Uterus (tissue), 4 donors: ENCODE measurements around the gene FGR. TPM values are rescaled to one million over a fixed set of nuclear protein-coding genes. Genes with fewer than 3 reads are reported as not detected.

Experiments
- DNase-seq, 2 donors: peaks; one replicate each; pipeline ENCODE4 v3.0.0-alpha.2; 2019 to 2020
- H3K27ac ChIP-seq, 2 donors: fragments of 200-600 bp; sonication (generic); 1 replicate in 1 of 2; 2 replicates in 1 of 2; pipeline ENCODE4 v1.5.1; 2016 to 2018
- H3K27me3 ChIP-seq, 2 donors: fragments of 200-600 bp; sonication (generic); one replicate each; pipeline ENCODE4 v1.5.1; 2018 to 2019; ENCODE audit warnings: control low read depth in 1 of 2
- H3K36me3 ChIP-seq, 2 donors: fragments of 200-600 bp; sonication (generic); one replicate each; pipeline ENCODE4 v1.5.1; 2019; ENCODE audit warnings: control low read depth in 1 of 2
- H3K4me1 ChIP-seq, 2 donors: fragments of 200-600 bp; sonication (generic); one replicate each; pipeline ENCODE4 v1.5.1; 2018 to 2019; ENCODE audit warnings: control low read depth in 1 of 2
- H3K4me3 ChIP-seq, 2 donors: fragments of 200-600 bp; sonication (generic); 1 replicate in 1 of 2; 2 replicates in 1 of 2; pipeline ENCODE4 v1.5.1; 2018 to 2019; ENCODE audit warnings: mild to moderate bottlenecking in 1 of 2
- H3K9me3 ChIP-seq, 2 donors: fragments of 200-600 bp; sonication (generic); one replicate each; pipeline ENCODE4 v1.5.1; 2019; ENCODE audit warnings: control low read depth in 1 of 2
- POLR2A ChIP-seq, 2 donors: fragments of 450-650 bp; IDR thresholded peaks; one replicate each; pipeline ENCODE4 v1.6.1; 2016; ENCODE audit warnings: antibody characterized with exemption in 2 of 2, mild to moderate bottlenecking in 1 of 2, moderate library complexity in 1 of 2
- intact Hi-C: fragments of 100-400 bp; cut with DNase I; formaldehyde crosslinking; loops from one replicate; pipeline ENCODE4 v1.15.1; 2023; ENCODE audit warnings: low total_unique reads
- total RNA-seq, 4 donors: library from RNA; depleted of rRNA in 3 of 4; stranded (reverse); fragments of >200 nt in 3 of 4; gene quantifications; one replicate each; pipeline versions ENCODE4 v1.1.0 to v1.2.4, GENCODE V29; 2014 to 2023
- TF ChIP-seq, protein P1 (sequence below), 4 experiments: fragments of 200-600 bp in 2 of 4; fragments of 450-650 bp in 2 of 4; sonication (generic) in 2 of 4; IDR thresholded peaks; one replicate each; pipeline ENCODE4 v1.5.1; 2016 to 2019; ENCODE audit warnings: antibody characterized with exemption in 4 of 4, mild to moderate bottlenecking in 2 of 4, moderate library complexity in 1 of 4
- donor health status: DM: yes; HTN: yes; CAD: no.

FGR gene
- total RNA-seq, 4 donors from 2014 or later, result 3.0 to 35.9 (median 18.8) TPM

DNA sequence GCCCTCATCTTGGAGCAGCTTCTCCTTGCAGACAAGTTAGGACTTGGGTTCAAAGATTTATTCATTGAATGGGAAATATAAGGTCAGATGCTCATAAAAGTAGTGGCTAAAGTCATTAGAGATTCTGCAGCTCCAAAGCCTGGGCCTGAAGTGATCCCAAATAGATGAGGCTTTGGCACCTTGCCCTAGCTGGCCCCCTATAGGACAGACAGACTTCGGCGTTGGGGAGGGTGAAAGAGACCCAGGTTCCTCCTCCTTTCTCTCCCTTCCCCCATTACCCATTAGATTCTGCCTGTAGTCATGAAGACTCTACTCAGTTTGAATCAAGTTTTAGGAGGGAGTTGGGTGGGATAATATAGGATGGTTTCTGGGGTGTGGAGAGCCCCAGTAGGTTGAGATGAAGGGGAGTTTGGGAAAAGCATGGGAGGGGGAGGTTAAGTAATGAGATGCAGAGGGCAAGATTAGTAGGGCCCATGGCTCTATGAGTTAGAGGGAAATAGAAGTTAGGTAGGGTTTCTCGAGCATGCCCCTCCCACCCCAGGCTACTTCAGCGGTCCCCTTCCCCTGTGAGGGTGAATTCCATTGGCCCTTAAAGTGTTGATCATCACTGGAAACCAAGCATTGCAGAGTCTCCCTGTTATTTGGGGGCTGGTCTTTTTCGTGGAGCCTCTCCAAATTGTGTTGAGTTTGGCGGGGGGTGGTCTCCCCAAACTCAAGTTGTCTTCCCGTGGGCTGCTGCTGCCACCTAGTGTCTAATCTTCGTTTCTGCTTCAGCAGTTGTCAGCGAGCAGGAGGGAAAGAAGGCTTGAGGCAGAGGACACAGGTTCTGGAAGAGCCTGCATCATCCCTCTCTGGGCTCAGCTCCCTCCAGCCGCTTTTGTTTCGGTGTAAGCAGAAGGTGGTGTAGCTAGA is 28.9 kb downstream of the FGR start:
- intact Hi-C loops, result loop anchor here (5.0 to 10.0 kb wide), 4 partner anchors 49 to 204 kb away; no protein-coding TSS in a partner anchor
- no peak overlapping the region for H3K4me3 ChIP-seq
- H3K27ac ChIP-seq, result no peak overlapping the region
- H3K36me3 ChIP-seq, result no peaks in the 10 kb centered on the region
- TF ChIP-seq, protein P1, sequence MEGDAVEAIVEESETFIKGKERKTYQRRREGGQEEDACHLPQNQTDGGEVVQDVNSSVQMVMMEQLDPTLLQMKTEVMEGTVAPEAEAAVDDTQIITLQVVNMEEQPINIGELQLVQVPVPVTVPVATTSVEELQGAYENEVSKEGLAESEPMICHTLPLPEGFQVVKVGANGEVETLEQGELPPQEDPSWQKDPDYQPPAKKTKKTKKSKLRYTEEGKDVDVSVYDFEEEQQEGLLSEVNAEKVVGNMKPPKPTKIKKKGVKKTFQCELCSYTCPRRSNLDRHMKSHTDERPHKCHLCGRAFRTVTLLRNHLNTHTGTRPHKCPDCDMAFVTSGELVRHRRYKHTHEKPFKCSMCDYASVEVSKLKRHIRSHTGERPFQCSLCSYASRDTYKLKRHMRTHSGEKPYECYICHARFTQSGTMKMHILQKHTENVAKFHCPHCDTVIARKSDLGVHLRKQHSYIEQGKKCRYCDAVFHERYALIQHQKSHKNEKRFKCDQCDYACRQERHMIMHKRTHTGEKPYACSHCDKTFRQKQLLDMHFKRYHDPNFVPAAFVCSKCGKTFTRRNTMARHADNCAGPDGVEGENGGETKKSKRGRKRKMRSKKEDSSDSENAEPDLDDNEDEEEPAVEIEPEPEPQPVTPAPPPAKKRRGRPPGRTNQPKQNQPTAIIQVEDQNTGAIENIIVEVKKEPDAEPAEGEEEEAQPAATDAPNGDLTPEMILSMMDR (IDR thresholded peaks at IDR 0.05), result peak; percentile 90 to 97 (median 92)
- TF ChIP-seq POLR2A (IDR thresholded peaks at IDR 0.05), result no peak
- H3K4me1 ChIP-seq, result no peaks in the 10 kb centered on the region
- DNase-seq, result peak; percentile 65 to 66
- H3K27me3 ChIP-seq, result no peaks in the 10 kb centered on the region
- no peaks in the 10 kb centered on the region for H3K9me3 ChIP-seq

DNA sequence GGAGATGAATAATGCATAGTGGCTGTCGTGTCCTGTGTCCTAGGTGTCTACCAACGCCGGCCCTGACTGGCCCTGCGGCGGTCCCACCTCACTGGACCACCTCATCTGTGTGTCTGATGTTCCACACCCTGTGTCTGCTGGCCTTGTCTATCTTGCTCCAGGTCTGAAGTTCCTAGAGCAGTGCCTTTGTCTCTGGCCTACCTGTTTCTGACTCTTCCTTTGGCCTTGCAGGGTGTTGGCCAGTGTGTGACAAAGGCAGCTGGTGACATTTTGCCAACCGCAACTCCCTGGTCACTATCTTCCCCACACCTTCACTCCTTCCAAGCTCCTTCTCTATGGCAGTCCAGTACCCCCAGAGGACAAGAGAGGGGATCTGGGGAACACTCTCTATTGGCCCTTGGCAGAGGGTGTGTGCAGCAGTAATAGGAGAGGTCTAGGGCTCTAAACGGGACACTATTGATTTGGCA is 29.7 kb downstream of the FGR start:
- peaks cover 0 to 1% of the 10 kb centered on the region in 2 donors for H3K4me1 ChIP-seq
- no peaks in the 10 kb centered on the region for H3K27me3 ChIP-seq
- no peak overlapping the region for H3K27ac ChIP-seq
- H3K9me3 ChIP-seq, result no peaks in the 10 kb centered on the region
- TF ChIP-seq POLR2A (IDR thresholded peaks at IDR 0.05), result no peak
- TF ChIP-seq, protein P1 (IDR thresholded peaks at IDR 0.05), result no peak
- no peak for DNase-seq
- H3K4me3 ChIP-seq, result no peak overlapping the region
- intact Hi-C loops, result loop anchor here (5.0 to 10.0 kb wide), 4 partner anchors 48 to 203 kb away; no protein-coding TSS in a partner anchor
- H3K36me3 ChIP-seq, result no peaks in the 10 kb centered on the region

DNA sequence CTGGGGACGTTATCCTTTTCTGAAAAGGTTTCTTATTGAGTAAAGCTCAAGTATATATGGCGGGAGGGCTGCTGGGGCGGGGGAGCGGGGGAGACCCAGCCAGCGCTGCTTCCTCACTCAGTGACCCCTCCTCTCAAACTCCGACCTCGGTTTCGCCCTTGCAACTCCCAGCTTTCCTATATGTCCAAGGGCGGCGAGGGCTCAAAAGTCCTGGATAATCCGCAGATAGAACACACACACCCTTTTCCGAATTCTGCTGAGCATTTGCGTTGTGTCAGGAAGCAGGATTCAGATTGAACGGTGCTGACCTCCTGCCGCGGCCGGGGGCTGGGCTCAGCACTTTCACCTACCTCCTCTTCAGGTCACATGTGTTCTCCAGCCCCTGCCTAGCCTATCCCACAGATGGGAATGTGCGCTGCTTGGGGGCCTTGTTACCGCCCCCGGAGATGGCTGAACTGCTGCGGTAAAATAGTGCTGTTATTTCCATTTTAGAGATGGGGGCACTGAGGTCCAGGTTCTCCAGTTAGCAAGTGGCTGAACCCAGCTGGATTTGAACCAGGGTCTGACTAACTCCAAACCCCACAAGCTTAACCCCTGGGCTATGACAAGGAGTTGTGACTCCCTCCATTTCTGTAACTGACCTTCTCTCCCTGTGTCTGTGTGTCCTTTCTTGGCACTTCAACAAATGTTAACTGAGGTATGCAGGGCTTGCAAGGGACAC is 30.2 kb downstream of the FGR start:
- H3K9me3 ChIP-seq, result no peaks in the 10 kb centered on the region
- no peaks in the 10 kb centered on the region for H3K36me3 ChIP-seq
- intact Hi-C loops, result loop anchor here (5.0 to 10.0 kb wide), 5 partner anchors 37 to 202 kb away; no protein-coding TSS in a partner anchor
- H3K27me3 ChIP-seq, result no peaks in the 10 kb centered on the region
- H3K27ac ChIP-seq, result peak overlapping the region; percentile 92 to 99
- TF ChIP-seq, protein P1 (IDR thresholded peaks at IDR 0.05), result no peak
- TF ChIP-seq POLR2A (IDR thresholded peaks at IDR 0.05), result no peak
- H3K4me1 ChIP-seq, result peaks cover 0 to 7% of the 10 kb centered on the region in 2 donors
- peak overlapping the region; percentile 63 to 91 for H3K4me3 ChIP-seq
- no peak for DNase-seq

DNA sequence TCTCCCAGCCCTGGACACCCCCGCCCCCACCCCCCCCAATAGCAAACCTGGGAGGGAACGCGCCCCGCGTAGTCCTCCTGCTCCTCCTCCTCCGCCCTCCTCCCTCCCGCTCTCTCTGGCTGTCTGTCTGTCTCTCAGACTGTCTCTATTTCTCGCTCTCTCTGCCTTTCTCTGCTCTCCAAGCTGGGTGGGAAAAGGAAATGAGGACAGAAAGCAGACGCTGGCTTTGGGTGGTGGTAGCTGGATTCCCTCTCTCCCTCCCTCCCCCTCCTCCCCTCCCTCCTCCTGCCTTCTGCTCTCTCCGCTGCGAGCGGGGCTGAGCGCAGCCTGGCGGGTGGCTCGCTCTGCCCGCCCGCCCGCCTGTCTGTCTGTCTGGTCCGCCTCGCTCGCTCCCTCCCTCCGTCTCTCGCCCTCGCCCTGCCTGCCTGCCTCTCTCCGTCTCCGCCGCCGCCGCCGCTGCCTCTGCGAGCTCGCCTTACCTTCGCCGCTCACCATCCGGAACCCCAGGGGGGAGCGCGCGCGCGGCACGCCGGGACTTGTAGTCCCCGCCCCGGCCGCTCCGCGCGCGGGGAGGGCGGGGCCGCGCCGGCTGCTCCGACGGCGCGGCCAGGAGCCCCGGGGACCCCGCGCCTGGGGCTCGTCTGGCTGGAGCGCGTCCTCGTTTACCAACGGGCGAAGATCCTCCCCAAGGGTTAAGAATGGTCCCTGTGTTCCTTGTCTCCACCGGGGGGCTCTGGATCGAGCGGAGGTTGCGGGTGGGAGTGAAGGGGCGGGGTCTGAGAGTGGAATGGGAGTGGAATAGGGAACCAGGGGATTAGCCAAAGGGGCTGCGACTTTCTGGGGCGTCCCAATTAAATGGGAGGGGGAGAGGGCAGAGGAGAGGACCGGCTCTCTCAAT is 31.1 kb downstream of the FGR start, which contains the start of gene AHDC1:
TSS of gene AHDC1 (minus strand) at position 464 of the 898 bp plus-strand sequence. CDS start 52,029 bp downstream, outside the sequence.
- H3K27me3 ChIP-seq, result no peaks in the 10 kb centered on the region
- no peaks in the 10 kb centered on the region for H3K36me3 ChIP-seq
- DNase-seq, result peak; percentile 91 to 93
- intact Hi-C loops, result loop anchor here (5.0 to 10.0 kb wide), 3 partner anchors 37 to 79 kb away; no protein-coding TSS in a partner anchor
- H3K4me1 ChIP-seq, result peaks cover 0 to 14% of the 10 kb centered on the region in 2 donors
- peak within 1 kb of the TSS; percentile 63 to 91 for H3K4me3 ChIP-seq
- TF ChIP-seq, protein P1 (IDR thresholded peaks at IDR 0.05), result peak in 3 of 4 experiments; percentile 10 to 62 (median 48)
- TF ChIP-seq POLR2A (IDR thresholded peaks at IDR 0.05), result peak; percentile 92 to 97
- peak within 1 kb of the TSS; percentile 92 to 99 for H3K27ac ChIP-seq
- H3K9me3 ChIP-seq, result no peaks in the 10 kb centered on the region
